Renal cortex interstitium (tissue), 15 donors: Measurements from ENCODE around the gene SCGB1D4. TPM values are rescaled to one million over a fixed set of nuclear protein-coding genes. Genes with fewer than 3 reads are reported as not detected.
"Not testable (repeated sequence)": the region's sequence is repeated elsewhere in the genome, so short reads cannot be mapped to it uniquely, and the experiment has no call there.

ENCODE experiments used
- DNase-seq, 11 donors: peaks; one replicate each; pipeline ENCODE4 v3.0.0-alpha.2; 2013; ENCODE audit warnings: low read depth in 9 of 11, low spot score in 4 of 11; ENCODE audit errors: extremely low read depth in 1 of 11
- long read RNA-seq, 16 experiments: transcript quantifications; one replicate each; lab custom pipeline, GENCODE V29; 2026
- polyA plus RNA-seq, 3 donors: library from polyadenylated mRNA; unstranded; fragments of 120-200 nt; gene quantifications; one replicate each; pipeline ENCODE4 v1.2.1, GENCODE V29; 2013; ENCODE audit not compliant: insufficient read length in 3 of 3

SCGB1D4 gene, protein sequence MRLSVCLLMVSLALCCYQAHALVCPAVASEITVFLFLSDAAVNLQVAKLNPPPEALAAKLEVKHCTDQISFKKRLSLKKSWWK
- polyA plus RNA-seq = not detected
- long read RNA-seq, donor 1 = 0 reads
- long read RNA-seq, donor 2 = 0 reads
- long read RNA-seq, donor 3 = 0 reads
- long read RNA-seq, donor 4 = 0 reads
- long read RNA-seq, donor 5 = 0 reads
- long read RNA-seq, donor 6 = 0 reads
- long read RNA-seq, donor 7 = 0 reads
- long read RNA-seq, donor 8 = 0 reads
- long read RNA-seq, donor 9 = 0 reads
- long read RNA-seq, donor 10 = 0 reads
- long read RNA-seq, donor 11 = 0 reads
- long read RNA-seq, donor 12 = 0 reads
- long read RNA-seq, donor 13 = 0 reads
- long read RNA-seq, donor 14 = 0 reads
- long read RNA-seq, donor 15 = 0 reads
- long read RNA-seq, donor 16 = 0 reads

DNA sequence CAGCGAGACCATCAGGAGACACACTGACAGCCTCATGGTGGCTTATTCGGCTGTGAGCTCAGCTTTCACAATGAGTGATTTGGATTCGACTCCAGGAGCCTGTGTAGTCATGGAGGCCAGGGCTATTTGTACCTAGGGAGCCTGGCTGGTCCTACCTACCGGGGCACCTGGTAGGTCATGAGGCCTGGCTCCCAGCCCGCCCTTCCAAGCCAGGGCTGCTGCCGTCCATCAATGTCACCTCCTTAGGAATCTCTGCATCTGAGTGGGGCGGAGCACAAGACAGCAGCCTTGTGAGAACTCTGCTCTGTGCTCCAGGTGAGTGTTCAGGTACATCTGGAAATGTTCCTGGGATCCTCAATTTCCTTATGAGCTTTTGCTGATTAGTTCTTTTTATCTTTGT is at the start of gene SCGB1D4:
Gene SCGB1D4, minus strand, starts transcription at position 101 of the 400 bp plus-strand sequence. Its CDS starts 65 bp downstream, at position 36.
- DNase-seq = no peak

DNA sequence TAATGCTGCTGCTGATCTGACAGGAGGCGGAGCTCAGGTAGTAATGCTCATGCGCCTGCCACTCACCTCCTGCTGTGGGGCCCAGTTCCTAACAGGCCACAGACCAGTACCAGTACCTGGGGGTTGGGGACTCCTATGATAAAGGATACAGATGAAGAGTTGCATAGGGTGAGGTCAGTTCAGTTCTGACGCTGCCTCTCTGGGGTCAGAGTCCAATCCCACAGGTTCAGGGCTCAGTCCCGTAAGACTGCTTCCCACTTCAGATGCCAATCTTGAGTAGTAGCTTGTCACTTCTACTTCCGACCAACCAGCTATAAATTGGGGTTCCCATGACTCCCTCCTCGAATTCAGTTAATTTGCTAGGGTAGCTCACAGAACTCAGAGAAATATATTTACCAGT is 47.0 kb upstream of the SCGB1D4 start:
- DNase-seq = no peak

DNA sequence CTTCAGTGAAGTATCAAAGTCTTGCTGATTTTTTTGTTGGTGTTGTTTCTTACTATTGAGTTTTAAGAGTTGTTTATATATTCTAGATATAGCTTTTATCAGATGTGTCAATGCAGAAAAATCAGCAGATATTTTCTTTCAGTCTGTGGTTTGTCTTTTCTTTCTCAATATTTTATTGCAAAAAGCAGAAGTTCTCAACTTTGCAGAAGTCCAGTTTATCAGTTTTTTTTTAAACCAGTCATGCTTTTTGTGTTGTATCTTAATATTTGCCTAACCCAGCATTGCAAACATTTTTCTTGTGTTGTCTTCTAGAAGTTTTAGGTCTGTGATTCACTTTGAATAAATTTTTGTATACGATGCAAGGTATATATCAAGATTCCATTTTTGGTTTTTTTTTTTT is 45.3 kb upstream of the SCGB1D4 start:
- no peak for DNase-seq

DNA sequence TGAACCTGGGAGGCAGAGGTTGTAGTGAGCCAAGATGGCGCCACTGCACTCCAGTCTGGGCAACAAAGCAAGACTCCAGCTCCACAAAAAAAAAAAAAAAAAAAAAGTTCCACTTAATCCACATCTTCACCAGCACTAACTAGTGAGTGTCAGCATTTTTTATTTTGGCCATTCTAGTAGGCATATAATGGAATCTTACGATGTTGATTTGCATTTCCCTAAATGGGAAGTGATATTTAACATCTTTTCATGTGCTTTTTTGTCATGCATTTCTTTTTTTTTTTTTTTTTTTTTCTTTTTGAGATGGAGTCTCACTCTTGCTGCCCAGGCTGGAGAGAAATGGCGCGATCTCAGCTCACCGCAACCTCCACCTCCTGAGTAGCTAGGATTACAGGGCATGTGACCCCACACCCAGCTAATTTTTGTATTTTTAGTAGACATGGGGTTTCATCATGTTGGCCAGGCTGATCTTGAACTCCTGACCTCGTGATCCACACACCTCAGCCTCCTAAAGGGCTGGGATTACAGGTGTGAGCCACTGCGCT is 44.8 kb upstream of the SCGB1D4 start:
- DNase-seq = not testable (repeated sequence)

DNA sequence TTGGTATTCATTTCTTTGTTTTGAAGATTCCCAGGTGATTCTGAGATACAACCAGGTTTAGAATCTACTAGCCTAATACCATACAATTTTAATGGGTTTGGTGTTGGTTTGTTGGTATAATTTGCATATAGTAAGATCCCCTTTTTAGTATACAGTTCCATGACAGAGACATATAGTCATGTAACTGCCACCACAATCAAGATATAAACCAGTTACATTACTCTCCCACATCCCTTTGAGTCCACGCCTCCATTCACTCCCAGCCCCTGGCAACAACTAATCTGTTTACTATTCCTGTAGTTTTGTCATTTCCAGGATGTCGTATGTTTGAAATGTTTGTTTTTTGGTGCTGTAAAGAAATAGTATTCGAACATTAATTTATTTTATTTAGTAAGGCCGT is 42.7 kb upstream of the SCGB1D4 start:
- no peak for DNase-seq

DNA sequence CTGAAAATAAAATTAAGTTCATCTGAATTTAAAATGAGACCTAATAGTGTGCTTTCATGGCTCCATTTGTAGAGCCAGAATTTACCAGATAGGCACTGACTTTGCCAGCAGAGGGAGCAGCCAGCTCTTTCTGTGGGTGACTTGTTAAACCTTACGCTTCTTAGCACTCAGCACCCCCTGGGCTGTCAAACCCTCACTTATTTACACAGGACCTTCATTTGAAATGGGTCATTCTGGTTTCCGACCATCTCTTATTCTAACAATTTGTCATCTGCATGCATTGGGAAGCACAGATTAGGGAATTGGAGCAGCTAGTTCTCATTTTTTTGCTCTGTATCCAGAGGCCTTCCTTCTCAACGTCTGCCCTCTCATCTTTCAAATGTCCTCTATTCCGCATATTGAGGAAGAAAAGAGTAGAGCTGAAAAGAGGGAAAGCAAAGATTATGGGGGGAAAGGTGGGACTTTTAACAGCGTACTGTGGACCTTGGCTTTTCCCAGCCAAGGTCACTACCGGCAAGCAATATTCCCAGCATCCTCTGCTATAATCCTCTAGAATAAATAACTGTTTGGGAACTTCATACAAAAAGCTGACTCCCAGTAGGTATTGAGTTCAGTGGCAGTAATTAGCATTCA is 41.5 kb upstream of the SCGB1D4 start:
- peak in 3 of 11 donors; percentile 20 to 34 (median 25) for DNase-seq

DNA sequence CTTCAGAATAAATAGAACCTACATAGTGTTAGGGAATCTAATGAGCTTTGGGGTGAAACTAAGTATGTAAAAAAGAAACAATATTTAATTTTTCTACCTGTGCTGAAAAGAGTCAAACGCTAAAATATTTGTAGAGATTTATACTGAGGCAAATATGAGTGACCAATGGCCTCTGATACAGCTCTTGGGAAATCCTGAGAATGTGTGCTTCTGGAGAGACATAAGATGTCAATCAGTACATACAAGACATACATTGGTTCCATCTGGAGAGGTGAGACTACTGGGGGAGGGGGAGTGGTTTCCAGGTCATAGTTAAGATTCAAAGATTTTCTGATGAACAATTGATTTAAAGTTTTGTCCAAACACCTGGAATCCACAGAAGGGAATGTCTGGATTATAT is 39.3 kb upstream of the SCGB1D4 start:
- DNase-seq = no peak

DNA sequence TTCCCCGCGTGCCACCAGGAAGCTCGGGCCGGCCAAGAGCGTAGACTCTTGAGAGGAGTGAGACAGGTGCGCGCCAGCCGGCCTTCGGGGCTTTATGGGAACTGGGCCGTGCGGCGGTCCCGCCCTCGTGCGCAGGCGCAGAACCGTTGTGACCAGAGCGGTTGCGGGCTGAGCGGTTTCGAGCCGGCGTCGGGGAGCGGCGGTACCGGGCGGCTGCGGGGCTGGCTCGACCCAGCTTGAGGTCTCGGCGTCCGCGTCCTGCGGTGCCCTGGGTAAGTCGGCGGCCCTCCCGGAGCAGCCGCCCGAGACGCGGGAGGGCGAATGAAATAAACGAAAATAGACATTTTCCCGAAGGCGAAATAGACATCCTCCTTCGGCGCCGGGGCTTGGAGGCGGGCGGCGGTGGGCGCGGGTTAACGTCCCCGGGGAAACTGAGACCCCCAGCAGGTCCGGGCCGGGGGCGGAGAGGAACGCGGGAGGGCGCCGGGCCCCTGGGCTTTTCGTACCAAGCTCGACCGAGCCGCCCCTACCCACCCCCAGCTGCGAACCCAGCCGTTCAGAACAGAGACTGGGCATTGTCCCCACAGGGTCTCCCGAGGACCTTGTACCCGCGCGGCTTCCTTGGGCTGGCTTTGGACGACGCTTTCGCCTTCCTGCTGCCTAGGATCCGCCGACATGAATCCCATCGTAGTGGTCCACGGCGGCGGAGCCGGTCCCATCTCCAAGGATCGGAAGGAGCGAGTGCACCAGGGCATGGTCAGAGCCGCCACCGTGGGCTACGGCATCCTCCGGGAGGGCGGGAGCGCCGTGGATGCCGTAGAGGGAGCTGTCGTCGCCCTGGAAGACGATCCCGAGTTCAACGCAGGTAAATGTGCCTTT is 38.7 kb upstream of the SCGB1D4 start, which contains the start of gene ASRGL1:
Gene ASRGL1, plus strand, starts transcription at position 146 of the 879 bp plus-strand sequence. Its CDS starts 530 bp downstream, at position 676.
- peak in 10 of 11 donors; percentile 48 to 76 (median 59) for DNase-seq

DNA sequence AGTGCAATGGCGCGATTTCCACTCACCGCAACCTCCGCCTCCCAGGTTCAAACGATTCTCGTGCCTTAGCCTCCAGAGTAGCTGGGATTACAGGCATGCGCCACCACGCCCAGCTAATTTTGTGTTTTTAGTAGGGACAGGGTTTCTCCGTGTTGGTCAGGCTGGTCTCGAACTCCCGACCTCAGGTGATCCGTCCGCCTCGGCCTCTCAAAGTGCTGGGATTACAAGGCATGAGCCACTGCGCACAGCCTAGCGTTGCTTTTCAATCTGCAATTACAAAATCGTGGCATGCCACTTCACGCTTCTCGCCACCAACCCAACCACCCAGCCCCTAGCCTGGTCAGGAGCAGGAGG is 38.1 kb upstream of the SCGB1D4 start:
- not testable (repeated sequence) for DNase-seq

DNA sequence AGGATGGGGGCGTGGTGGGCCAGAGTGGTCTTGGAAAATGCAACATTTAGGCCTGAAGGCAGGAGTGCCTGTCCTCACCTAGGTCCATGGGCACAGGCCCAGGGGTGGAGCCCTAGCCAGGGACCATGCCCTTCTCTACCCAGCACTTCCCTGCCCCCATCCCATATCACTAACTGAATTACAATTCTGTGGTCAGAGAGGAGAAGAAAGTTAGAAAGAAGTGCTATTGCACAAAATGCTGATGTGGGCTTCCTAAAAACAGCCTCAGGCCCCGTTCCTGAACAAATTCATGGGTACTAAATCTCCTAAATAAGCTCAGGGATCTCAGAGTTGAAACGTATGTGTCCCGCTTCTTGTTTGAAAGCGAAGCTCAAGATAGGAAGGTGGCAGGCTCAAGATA is 34.9 kb upstream of the SCGB1D4 start:
- DNase-seq = no peak

DNA sequence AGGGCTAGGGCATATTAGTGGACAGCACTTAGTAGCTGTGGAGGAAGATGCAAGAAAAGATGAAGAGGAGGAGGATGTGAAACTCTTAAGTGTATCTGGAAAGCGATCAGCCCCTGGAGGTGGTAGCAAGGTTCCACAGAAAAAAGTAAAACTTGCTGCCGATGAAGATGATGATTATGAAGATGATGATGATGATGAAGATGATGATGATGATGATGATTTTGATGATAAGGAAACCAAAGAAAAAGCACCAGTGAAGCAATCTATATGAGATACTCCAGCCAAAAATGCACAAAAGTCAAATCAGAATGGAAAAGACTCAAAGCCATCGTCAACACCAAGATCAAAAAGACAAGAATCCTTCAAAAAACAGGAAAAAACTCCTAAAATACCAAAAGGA is 32.4 kb upstream of the SCGB1D4 start:
- DNase-seq = not testable (repeated sequence)

DNA sequence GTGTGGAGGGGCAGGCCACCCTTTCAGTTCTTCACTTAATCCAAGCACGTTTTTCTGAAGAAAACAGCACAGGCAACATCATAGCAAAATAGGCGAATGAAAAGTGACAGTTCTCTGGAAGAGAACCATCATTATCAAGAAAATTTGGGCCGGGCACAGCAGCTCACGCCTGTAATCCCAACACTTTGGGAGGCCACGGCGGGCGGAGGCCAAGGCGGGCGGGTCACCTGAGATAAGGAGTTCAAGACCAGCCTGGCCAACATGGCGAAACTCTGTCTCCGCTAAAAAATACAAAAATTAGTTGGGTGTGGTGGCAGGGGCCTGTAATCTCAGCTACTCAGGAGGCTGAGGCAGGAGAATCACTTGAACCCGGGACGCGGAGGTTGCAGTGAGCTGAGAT is 28.7 kb upstream of the SCGB1D4 start:
- DNase-seq = not testable (repeated sequence)

DNA sequence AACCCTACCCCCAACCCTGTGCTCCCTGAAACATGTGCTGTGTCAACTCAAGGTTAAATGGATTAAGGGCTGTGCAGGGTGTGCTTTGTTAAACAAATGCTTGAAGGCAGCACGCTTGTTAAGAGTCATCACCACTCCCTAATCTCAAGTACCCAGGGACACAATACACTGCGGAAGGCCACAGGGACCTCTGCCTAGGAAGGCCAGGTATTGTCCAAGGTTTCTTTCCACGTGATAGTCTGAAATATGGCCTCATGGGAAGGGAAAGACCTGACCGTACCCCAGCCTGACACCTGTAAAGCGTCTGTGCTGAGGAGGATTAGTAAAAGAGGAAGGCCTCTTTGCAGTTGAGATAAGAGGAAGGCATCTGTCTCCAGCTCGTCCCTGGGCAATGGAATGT is 27.8 kb upstream of the SCGB1D4 start:
- not testable (repeated sequence) for DNase-seq

DNA sequence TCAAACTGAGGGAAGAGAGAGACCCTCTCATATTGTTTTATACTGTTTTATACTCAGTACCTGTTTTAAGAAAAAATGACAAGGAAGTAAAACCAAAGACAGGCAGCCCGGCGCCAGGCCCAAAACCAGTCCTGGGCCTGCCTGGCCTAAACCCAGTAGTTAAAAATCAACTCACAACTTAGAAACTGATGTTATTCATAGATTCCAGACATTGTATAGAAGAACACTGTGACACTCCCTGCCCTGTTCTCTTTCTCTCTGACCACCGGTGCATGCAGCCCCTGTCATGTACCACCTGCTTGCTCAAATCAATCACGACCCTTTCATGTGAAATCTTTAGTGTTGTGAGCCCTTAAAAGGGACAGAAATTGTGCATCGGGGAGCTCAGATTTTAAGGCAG is 26.9 kb upstream of the SCGB1D4 start:
- DNase-seq = not testable (repeated sequence)

DNA sequence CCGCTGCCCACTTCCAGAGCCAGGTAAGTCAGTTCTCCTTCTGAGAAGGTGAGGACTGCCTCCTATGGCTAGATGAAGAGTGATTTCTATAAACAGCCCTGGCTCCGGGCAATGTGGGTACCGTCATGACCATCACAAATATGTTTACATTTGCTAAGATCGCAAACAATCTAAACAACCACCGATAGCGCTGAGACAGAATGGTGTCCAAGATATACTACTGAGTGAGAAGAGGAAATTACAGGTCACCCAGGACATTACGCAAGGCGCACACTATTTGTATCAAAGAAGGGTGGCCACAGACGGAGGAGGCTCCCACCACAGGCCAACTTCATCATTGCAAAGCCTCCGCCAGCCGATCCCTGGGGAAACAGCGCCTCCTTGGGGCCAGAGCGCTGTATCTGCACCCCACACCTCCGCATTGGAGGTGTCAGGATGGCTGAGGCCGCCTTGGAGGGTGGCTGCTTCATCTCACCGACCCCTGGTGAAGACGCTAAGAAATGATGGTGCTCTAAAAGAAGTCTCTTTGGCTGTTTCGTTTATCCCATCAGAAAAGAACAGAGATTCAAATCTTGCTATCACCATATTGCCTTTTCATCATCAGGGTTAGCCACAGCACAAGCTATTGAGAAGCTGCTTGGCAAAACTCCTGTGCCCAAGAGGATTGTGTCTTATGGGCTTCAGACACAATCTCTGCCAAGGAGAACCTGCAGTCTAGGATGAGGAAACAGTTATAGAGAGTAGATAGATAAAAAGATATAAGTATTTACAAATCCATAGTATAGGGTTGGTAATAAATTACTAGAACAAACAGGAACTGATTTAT is 26.1 kb upstream of the SCGB1D4 start:
- DNase-seq = no peak

DNA sequence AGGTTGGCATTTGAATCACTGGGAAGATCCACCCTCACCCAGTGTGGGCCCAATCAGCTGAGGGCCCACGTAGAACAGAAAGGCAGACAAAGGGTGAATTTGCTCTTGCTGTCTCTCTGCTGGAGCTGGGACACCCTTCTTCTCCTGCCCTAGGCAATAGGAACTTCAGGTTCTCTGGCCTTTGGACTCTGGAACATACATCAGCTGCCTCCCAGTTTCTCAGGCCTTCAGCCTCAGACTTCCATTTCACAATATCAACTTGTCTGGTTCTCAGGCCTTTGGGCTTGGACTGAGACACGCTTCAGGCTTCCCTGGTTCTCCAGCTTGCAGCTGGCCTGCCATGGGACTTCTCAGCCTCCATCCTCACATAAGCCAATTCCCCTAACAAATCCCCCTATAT is 23.6 kb upstream of the SCGB1D4 start:
- DNase-seq = no peak

DNA sequence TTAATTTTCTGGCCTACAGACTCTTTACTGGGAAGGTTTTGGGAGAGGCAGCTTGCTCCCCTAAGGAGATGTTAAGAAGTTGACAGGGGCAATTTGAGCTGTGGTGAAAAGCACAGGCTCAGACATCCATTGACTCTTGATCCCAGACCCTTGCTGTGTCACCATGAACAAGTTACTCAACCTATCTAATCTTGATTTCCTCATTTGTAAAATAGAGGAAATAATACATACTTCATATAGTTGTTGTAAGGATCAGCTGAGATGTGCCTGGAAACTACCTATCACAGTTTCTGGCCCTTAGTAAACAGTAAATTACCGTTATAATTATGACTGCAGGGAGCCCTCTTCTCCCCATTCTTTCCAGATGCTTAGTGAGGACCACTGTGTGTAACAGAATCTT is 16.6 kb upstream of the SCGB1D4 start:
- no peak for DNase-seq

DNA sequence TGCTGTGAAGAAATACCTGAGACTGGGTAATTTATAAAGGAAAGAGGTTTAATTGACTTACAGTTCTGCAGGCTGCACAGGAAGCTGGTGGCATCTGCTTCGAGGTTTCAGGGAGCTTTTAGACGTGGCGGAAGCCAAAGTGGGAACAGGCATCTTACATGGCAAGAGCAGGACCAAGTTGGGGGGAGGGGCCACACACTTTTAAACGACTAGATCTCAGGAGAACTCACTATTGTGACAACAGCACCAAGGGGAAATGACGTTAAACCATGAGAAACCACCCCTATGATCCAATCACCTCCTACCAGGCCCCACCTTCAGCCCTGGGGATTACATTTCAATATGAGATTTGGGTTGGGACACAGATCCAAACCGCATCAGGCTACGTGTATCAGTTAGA is 11.1 kb upstream of the SCGB1D4 start:
- DNase-seq = no peak
